ENCODE results near the gene PRPF40A.
A peak's percentile ranks its signal among the peaks of the same experiment; 100 is the strongest.

PRPF40A gene

GRCh38 chr2:152629202-152629601, 88.1 kb downstream of the PRPF40A start (continued):
- TF ChIP-seq RBAK (tag by site-specific recombination; IDR thresholded peaks at IDR 0.05) (no peak), ZNF621 (tag by site-specific recombination; IDR thresholded peaks at IDR 0.05) (no peak), PRDM1 (tag by site-specific recombination; IDR thresholded peaks at IDR 0.05) (no peak), SP3 (tag by site-specific recombination; IDR thresholded peaks at IDR 0.05) (no peak)

DNA sequence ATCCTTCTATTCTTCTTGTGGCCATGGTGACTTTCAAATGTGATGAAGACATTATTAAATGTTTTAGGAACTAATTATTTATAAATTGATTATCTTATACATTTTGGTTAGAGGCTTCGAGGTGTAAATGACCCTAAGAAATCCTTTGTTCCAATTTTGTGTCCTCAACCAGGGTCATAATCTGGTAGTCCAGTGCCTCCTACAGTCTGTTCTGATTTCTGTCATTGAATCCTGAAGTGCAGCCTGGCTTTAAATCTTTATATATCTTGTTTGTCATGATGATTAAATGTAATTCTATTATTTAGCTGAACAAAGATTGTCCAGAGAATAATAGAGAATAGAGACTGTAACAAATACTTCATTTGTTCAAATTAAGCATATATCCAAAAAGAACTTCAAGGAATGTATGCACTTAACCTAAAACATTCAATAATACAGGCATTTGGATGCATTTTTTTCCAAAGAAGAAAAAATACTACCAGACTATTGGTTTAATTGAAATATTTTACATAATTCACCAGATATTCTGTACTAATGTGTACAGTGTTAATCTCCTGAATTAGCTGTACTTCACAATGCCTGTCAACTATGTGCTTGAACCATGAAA, 89.8 kb downstream of the PRPF40A start:
- no peak overlapping the region for H3K27ac ChIP-seq (ENCODE audit: extremely low read depth, low read depth, low read length)
- CTCF ChIA-PET, result interaction anchor here (0.6 to 2.6 kb wide), 12 partner anchors 8 to 452 kb away, joined by 3 to 21 read pairs (median 5); partner anchors contain the start of gene STAM2
- peaks cover 0 to 54% of the 10 kb centered on the region in 2 experiments for H3K36me3 ChIP-seq (ENCODE audit: control insufficient read depth in 2 of 2, insufficient read depth in 1 of 2, low read length in 2 of 2)
- no peaks in the 10 kb centered on the region for H3K4me1 ChIP-seq (ENCODE audit: control insufficient read depth, insufficient read depth, low read length)
- POLR2A ChIA-PET, result no interaction called here
- TF ChIP-seq, protein P1, sequence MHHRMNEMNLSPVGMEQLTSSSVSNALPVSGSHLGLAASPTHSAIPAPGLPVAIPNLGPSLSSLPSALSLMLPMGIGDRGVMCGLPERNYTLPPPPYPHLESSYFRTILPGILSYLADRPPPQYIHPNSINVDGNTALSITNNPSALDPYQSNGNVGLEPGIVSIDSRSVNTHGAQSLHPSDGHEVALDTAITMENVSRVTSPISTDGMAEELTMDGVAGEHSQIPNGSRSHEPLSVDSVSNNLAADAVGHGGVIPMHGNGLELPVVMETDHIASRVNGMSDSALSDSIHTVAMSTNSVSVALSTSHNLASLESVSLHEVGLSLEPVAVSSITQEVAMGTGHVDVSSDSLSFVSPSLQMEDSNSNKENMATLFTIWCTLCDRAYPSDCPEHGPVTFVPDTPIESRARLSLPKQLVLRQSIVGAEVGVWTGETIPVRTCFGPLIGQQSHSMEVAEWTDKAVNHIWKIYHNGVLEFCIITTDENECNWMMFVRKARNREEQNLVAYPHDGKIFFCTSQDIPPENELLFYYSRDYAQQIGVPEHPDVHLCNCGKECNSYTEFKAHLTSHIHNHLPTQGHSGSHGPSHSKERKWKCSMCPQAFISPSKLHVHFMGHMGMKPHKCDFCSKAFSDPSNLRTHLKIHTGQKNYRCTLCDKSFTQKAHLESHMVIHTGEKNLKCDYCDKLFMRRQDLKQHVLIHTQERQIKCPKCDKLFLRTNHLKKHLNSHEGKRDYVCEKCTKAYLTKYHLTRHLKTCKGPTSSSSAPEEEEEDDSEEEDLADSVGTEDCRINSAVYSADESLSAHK (tag by site-specific recombination; IDR thresholded peaks at IDR 0.05), result no peak
- TF ChIP-seq ZEB2 (tag by site-specific recombination; IDR thresholded peaks at IDR 0.05), result no peak
- TF ChIP-seq ZNF654 (tag by site-specific recombination; IDR thresholded peaks at IDR 0.05; ENCODE audit: low read depth), result peak; percentile 48
- no peak overlapping the region for H3K4me3 ChIP-seq (ENCODE audit: low read depth, low read length)
- no peaks in the 10 kb centered on the region for H3K9me3 ChIP-seq (ENCODE audit: control insufficient read depth, insufficient read depth, low read depth, low read length)

DNA sequence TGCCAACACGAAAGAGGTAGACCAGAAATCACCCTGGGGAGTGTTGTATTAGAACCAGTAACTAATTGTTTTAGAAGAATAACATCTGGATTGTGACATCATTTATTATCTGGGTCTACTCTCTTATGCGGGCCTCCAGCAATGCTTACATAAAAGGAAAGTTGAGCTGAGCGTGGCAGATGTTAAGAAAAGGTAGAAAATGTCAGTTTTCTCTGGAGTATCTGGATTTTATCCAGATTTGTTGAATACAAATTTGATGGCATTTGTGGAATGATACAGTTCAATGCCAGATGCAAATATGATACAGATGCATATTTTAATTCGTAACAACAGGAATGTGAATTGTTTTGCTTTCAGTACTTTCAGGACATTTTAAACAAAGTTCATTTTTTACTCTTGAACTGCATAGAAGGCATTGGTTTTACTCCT, 90.3 kb downstream of the PRPF40A start:
- H3K36me3 ChIP-seq (ENCODE audit: control insufficient read depth in 2 of 2, insufficient read depth in 1 of 2, low read length in 2 of 2), result peaks cover 0 to 49% of the 10 kb centered on the region in 2 experiments

More for the DNA sequence above, 90.3 kb downstream of the PRPF40A start:
- H3K9me3 ChIP-seq (ENCODE audit: control insufficient read depth, insufficient read depth, low read depth, low read length), result no peaks in the 10 kb centered on the region
- TF ChIP-seq GFI1B (tag by site-specific recombination; IDR thresholded peaks at IDR 0.05) (no peak), ZBTB10 (tag by site-specific recombination; IDR thresholded peaks at IDR 0.05) (no peak), ZNF623 (tag by site-specific recombination; IDR thresholded peaks at IDR 0.05) (no peak), KLF7 (tag by site-specific recombination; IDR thresholded peaks at IDR 0.05; ENCODE audit: borderline replicate concordance) (no peak), AEBP2 (tag by site-specific recombination; IDR thresholded peaks at IDR 0.05; ENCODE audit: borderline replicate concordance) (no peak), ZNF677 (tag by site-specific recombination; IDR thresholded peaks at IDR 0.05) (no peak)
- CTCF ChIA-PET, result interaction anchor here (0.8 to 2.6 kb wide), 10 partner anchors 9 to 451 kb away, joined by 3 to 21 read pairs (median 5); partner anchors contain the start of gene STAM2
- POLR2A ChIA-PET, result no interaction called here
- no peaks in the 10 kb centered on the region for H3K4me1 ChIP-seq (ENCODE audit: control insufficient read depth, insufficient read depth, low read length)
- no peak overlapping the region for H3K4me3 ChIP-seq (ENCODE audit: low read depth, low read length)
- no peak overlapping the region for H3K27ac ChIP-seq (ENCODE audit: extremely low read depth, low read depth, low read length)
